ENCODE measurements around the gene EDRF1. TPM values are rescaled to one million over a fixed set of nuclear protein-coding genes. Genes with fewer than 3 reads are reported as not detected.

Gene EDRF1
- total and polyA plus RNA-seq, 4 donors = 9.4 to 54.6 (median 17.6) TPM

GRCh38 chr10:125781374-125781773, 61.9 kb downstream of the EDRF1 start:
- DNase-seq (no peak), ATAC-seq (ENCODE audit: insufficient read depth, low FRiP score) (no peak)
- no peak overlapping the region for H3K9ac ChIP-seq (ENCODE audit: insufficient read depth in 1 of 2, low read length in 2 of 2)
- no peaks in the 10 kb centered on the region for H3K9me3 ChIP-seq (ENCODE audit: control insufficient read depth in 4 of 4, insufficient read depth in 3 of 4, low read length in 3 of 4)
- no peaks in the 10 kb centered on the region for H3K27me3 ChIP-seq (ENCODE audit: control insufficient read depth in 3 of 3, insufficient read depth in 3 of 3, low read length in 2 of 3)
- H3K27ac ChIP-seq (ENCODE audit: low read depth in 1 of 2, low read length in 1 of 2) = no peak overlapping the region
- H3K4me1 ChIP-seq (ENCODE audit: control insufficient read depth in 5 of 5, insufficient read depth in 5 of 5, low read length in 5 of 5) = no peaks in the 10 kb centered on the region
- no peak for TF ChIP-seq CTCF (IDR thresholded peaks at IDR 0.05; ENCODE audit: control extremely low read depth, extremely low read depth)
- 91 to 95% methylated on average over 8 of the region's 8 CpGs for WGBS, 2 donors
- H3K4me3 ChIP-seq = no peak overlapping the region
- H3K36me3 ChIP-seq (ENCODE audit: control insufficient read depth in 4 of 4, insufficient read depth in 4 of 4, low read length in 4 of 4) = no peaks in the 10 kb centered on the region

DNA sequence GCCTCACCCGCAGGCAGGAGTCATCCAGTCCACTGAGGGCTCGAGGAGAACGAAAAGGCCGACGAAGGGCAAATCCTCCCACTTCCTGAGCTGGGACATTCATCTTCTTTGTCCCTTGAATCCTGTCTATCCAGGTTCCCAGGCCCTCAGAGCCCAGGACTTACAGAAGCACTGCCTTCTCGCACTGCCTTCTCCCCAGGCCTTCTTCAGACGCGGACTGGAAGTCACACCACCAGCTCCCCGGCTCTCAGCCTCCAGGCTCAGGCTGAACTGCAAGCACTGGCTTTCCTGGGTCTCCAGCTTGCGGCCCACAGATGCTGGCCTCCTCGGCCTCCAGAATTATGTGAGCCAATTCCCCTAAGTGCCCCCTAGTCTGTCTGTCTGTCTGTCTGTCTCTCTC, 62.5 kb downstream of the EDRF1 start:
- TF ChIP-seq CTCF (IDR thresholded peaks at IDR 0.05; ENCODE audit: control extremely low read depth, extremely low read depth) = no peak
- DNase-seq (no peak), ATAC-seq (ENCODE audit: insufficient read depth, low FRiP score) (no peak)
- 88 to 89% methylated on average over 11 of the region's 11 CpGs for WGBS, 2 donors
- Histone ChIP-seq H3K4me3 (no peak overlapping the region), H3K9ac (ENCODE audit: insufficient read depth in 1 of 2, low read length in 2 of 2) (no peak overlapping the region), H3K27me3 (ENCODE audit: control insufficient read depth in 3 of 3, insufficient read depth in 3 of 3, low read length in 2 of 3) (no peaks in the 10 kb centered on the region), H3K27ac (ENCODE audit: low read depth in 1 of 2, low read length in 1 of 2) (no peak overlapping the region), H3K4me1 (ENCODE audit: control insufficient read depth in 5 of 5, insufficient read depth in 5 of 5, low read length in 5 of 5) (no peaks in the 10 kb centered on the region), H3K36me3 (ENCODE audit: control insufficient read depth in 4 of 4, insufficient read depth in 4 of 4, low read length in 4 of 4) (no peaks in the 10 kb centered on the region), H3K9me3 (ENCODE audit: control insufficient read depth in 4 of 4, insufficient read depth in 3 of 4, low read length in 3 of 4) (no peaks in the 10 kb centered on the region)

GRCh38 chr10:125782616-125783015, 63.1 kb downstream of the EDRF1 start:
- no peak for TF ChIP-seq CTCF (IDR thresholded peaks at IDR 0.05; ENCODE audit: control extremely low read depth, extremely low read depth)
- Histone ChIP-seq H3K9ac (ENCODE audit: insufficient read depth in 1 of 2, low read length in 2 of 2) (no peak overlapping the region), H3K4me3 (no peak overlapping the region), H3K9me3 (ENCODE audit: control insufficient read depth in 4 of 4, insufficient read depth in 3 of 4, low read length in 3 of 4) (no peaks in the 10 kb centered on the region), H3K27me3 (ENCODE audit: control insufficient read depth in 3 of 3, insufficient read depth in 3 of 3, low read length in 2 of 3) (no peaks in the 10 kb centered on the region), H3K36me3 (ENCODE audit: control insufficient read depth in 4 of 4, insufficient read depth in 4 of 4, low read length in 4 of 4) (peaks cover 0 to 1% (median 0%) of the 10 kb centered on the region in 4 donors), H3K4me1 (ENCODE audit: control insufficient read depth in 5 of 5, insufficient read depth in 5 of 5, low read length in 5 of 5) (no peaks in the 10 kb centered on the region), H3K27ac (ENCODE audit: low read depth in 1 of 2, low read length in 1 of 2) (no peak overlapping the region)
- DNase-seq (no peak), ATAC-seq (ENCODE audit: insufficient read depth, low FRiP score) (no peak)
- 90 to 91% methylated on average over 11 of the region's 11 CpGs for WGBS, 2 donors

- Histone ChIP-seq H3K9me3 (ENCODE audit: control insufficient read depth in 4 of 4, insufficient read depth in 3 of 4, low read length in 3 of 4) (no peaks in the 10 kb centered on the region), H3K4me3 (no peak overlapping the region), H3K27me3 (ENCODE audit: control insufficient read depth in 3 of 3, insufficient read depth in 3 of 3, low read length in 2 of 3) (no peaks in the 10 kb centered on the region), H3K27ac (ENCODE audit: low read depth in 1 of 2, low read length in 1 of 2) (no peak overlapping the region), H3K4me1 (ENCODE audit: control insufficient read depth in 5 of 5, insufficient read depth in 5 of 5, low read length in 5 of 5) (no peaks in the 10 kb centered on the region), H3K36me3 (ENCODE audit: control insufficient read depth in 4 of 4, insufficient read depth in 4 of 4, low read length in 4 of 4) (peaks cover 0 to 5% (median 1%) of the 10 kb centered on the region in 4 donors), H3K9ac (ENCODE audit: insufficient read depth in 1 of 2, low read length in 2 of 2) (no peak overlapping the region)
- no peak for TF ChIP-seq CTCF (IDR thresholded peaks at IDR 0.05; ENCODE audit: control extremely low read depth, extremely low read depth)
- 91 to 93% methylated on average over 7 of the region's 7 CpGs for WGBS, 2 donors
- DNase-seq (no peak), ATAC-seq (ENCODE audit: insufficient read depth, low FRiP score) (no peak)
These were observed 63.9 kb downstream of the EDRF1 start for GRCh38 chr10:125783408-125783807.
